DOHH2 (cell line): ENCODE measurements around the gene CX3CL1.

Source experiments
- H3F3A ChIP-seq: fragments of 200-600 bp; sonication (generic), shearing (Covaris generic); 2 replicates; pipeline ENCODE4 v1.6.0; 2016; ENCODE audit warnings: antibody characterized with exemption, mild to moderate bottlenecking; ENCODE audit not compliant: control insufficient read depth, insufficient read depth
- H3K27ac ChIP-seq: fragments of 200-600 bp; sonication (generic); 2 replicates; pipeline ENCODE4 v1.5.1; 2014; ENCODE audit warnings: low read depth, mild to moderate bottlenecking, low read length, moderate library complexity
- H3K27me3 ChIP-seq: fragments of 200-600 bp; sonication (generic); 2 replicates; pipeline ENCODE4 v1.6.1; 2014; ENCODE audit warnings: mild to moderate bottlenecking, low read length, mixed read lengths; ENCODE audit not compliant: control insufficient read depth
- H3K36me3 ChIP-seq: fragments of 200-600 bp; sonication (generic); 2 replicates; pipeline ENCODE4 v1.6.1; 2014; ENCODE audit warnings: mild to moderate bottlenecking, low read length, moderate library complexity, mixed read lengths; ENCODE audit not compliant: control insufficient read depth
- H3K4me1 ChIP-seq: fragments of 200-600 bp; sonication (generic); 2 replicates; pipeline ENCODE4 v1.6.1; 2014; ENCODE audit warnings: mild to moderate bottlenecking, low read length, mixed read lengths; ENCODE audit not compliant: control insufficient read depth
- H3K4me2 ChIP-seq: fragments of 200-600 bp; sonication (generic); 2 replicates; pipeline ENCODE4 v1.6.0; 2014; ENCODE audit warnings: mild to moderate bottlenecking, low read length, moderate library complexity
- H3K4me3 ChIP-seq: fragments of 200-600 bp; sonication (generic); 2 replicates; pipeline ENCODE4 v1.5.1; 2014; ENCODE audit warnings: mild to moderate bottlenecking, low read length, mixed read lengths
- H3K79me2 ChIP-seq: fragments of 200-600 bp; sonication (generic); 2 replicates; pipeline ENCODE4 v1.6.1; 2014; ENCODE audit warnings: mild to moderate bottlenecking, low read length, mixed read lengths; ENCODE audit not compliant: control insufficient read depth
- H3K9me2 ChIP-seq: fragments of 200-600 bp; sonication (generic); replicated peaks from 2 replicates; pipeline ENCODE4 v1.6.1; 2014; ENCODE audit warnings: mild to moderate bottlenecking, low read length, mixed read lengths; ENCODE audit not compliant: control insufficient read depth
- H3K9me3 ChIP-seq: fragments of 200-600 bp; sonication (generic); 2 replicates; pipeline ENCODE4 v1.6.1; 2014; ENCODE audit warnings: antibody characterized with exemption, low read length, mixed read lengths; ENCODE audit not compliant: control insufficient read depth, insufficient read depth
- H4K20me1 ChIP-seq: fragments of 200-600 bp; sonication (generic); 2 replicates; pipeline ENCODE4 v1.6.0; 2014; ENCODE audit warnings: low read depth, mild to moderate bottlenecking, antibody characterized with exemption, low read length, moderate library complexity; ENCODE audit not compliant: control insufficient read depth, insufficient read depth
- EZH2phosphoT487 ChIP-seq: fragments of 200-600 bp; sonication (generic); IDR thresholded peaks from 2 replicates; pipeline ENCODE4 v1.6.1; 2017; ENCODE audit warnings: borderline replicate concordance, mild to moderate bottlenecking, antibody characterized with exemption, low read length, moderate library complexity, mixed read lengths
- TF ChIP-seq, protein P1 (sequence below): fragments of 200-600 bp; sonication (generic); IDR thresholded peaks from one replicate; pipeline ENCODE4 v1.5.1; 2014; ENCODE audit warnings: antibody characterized with exemption, mild to moderate bottlenecking, low read depth, low read length; ENCODE audit not compliant: poor library complexity, severe bottlenecking

CX3CL1 gene

GRCh38 chr16:57411362-57411976 lies 39.2 kb downstream of the CX3CL1 start:
- H3K4me3 ChIP-seq: no peak overlapping the region
- no peaks in the 10 kb centered on the region for H3F3A ChIP-seq
- TF ChIP-seq EZH2phosphoT487: no peak
- TF ChIP-seq, protein P1, sequence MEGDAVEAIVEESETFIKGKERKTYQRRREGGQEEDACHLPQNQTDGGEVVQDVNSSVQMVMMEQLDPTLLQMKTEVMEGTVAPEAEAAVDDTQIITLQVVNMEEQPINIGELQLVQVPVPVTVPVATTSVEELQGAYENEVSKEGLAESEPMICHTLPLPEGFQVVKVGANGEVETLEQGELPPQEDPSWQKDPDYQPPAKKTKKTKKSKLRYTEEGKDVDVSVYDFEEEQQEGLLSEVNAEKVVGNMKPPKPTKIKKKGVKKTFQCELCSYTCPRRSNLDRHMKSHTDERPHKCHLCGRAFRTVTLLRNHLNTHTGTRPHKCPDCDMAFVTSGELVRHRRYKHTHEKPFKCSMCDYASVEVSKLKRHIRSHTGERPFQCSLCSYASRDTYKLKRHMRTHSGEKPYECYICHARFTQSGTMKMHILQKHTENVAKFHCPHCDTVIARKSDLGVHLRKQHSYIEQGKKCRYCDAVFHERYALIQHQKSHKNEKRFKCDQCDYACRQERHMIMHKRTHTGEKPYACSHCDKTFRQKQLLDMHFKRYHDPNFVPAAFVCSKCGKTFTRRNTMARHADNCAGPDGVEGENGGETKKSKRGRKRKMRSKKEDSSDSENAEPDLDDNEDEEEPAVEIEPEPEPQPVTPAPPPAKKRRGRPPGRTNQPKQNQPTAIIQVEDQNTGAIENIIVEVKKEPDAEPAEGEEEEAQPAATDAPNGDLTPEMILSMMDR: no peak
- no peaks in the 10 kb centered on the region for H3K36me3 ChIP-seq
- H3K4me1 ChIP-seq: peaks cover 21% of the 10 kb centered on the region
- H3K9me3 ChIP-seq: no peaks in the 10 kb centered on the region
- H4K20me1 ChIP-seq: no peaks in the 10 kb centered on the region
- peaks cover 65% of the 10 kb centered on the region for H3K27me3 ChIP-seq
- no peaks in the 10 kb centered on the region for H3K79me2 ChIP-seq
- H3K9me2 ChIP-seq: no peaks in the 10 kb centered on the region
- H3K4me2 ChIP-seq: no peak overlapping the region
- H3K27ac ChIP-seq: no peak overlapping the region

DNA sequence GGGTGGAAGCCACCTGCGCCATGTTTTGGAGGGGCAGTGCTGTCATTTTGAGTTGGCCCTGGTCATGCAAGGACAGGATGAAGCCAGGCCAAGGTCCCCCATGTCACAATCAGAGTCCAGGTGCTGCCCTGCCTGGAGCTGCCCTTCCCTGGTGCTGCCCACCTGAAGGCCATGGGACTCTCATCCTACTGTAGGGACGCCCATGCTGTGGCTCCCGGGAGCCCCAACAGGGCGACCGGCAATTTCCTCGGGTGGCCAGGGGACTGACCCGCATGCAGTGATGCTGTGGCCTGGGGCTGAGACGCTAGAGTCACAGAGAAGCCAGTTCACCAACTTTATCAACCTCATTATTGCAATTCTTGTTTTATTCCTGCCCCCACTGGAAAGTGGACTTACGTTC lies 40.3 kb downstream of the CX3CL1 start:
- no peak overlapping the region for H3K4me2 ChIP-seq
- H3F3A ChIP-seq: no peaks in the 10 kb centered on the region
- no peaks in the 10 kb centered on the region for H4K20me1 ChIP-seq
- no peaks in the 10 kb centered on the region for H3K79me2 ChIP-seq
- no peaks in the 10 kb centered on the region for H3K9me3 ChIP-seq
- H3K27ac ChIP-seq: no peak overlapping the region
- no peaks in the 10 kb centered on the region for H3K9me2 ChIP-seq
- no peak overlapping the region for H3K4me3 ChIP-seq
- peaks cover 66% of the 10 kb centered on the region for H3K27me3 ChIP-seq
- TF ChIP-seq, protein P1: no peak
- TF ChIP-seq EZH2phosphoT487: no peak
- no peaks in the 10 kb centered on the region for H3K36me3 ChIP-seq
- peaks cover 31% of the 10 kb centered on the region for H3K4me1 ChIP-seq

DNA sequence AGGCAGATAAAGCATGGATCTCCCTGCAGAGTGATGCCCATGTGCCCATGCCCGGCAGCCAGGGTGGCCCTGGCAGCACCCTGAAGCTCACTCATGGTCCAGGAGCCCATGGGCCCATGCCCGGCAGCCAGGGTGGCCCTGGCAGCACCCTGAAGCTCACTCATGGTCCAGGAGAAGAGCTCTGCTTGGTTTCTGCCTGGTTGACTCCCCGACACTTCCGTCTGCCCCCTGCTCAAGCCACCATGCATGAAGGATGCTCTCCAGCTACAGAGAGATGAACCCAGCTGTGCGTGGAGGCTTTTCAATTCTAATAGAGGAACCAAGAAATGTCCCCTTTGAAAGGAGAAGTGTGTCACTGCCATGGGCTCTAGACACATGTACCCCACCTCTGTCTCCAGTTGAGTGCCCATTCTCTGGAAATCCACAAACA lies 41.0 kb downstream of the CX3CL1 start:
- Histone ChIP-seq H3F3A (no peaks in the 10 kb centered on the region), H3K9me3 (no peaks in the 10 kb centered on the region), H3K4me3 (peak overlapping the region; percentile 20; the same call in 1 of the 2 replicates), H3K79me2 (no peaks in the 10 kb centered on the region), H3K4me2 (peak overlapping the region; percentile 50), H3K27me3 (peaks cover 66% of the 10 kb centered on the region), H3K9me2 (no peaks in the 10 kb centered on the region), H3K4me1 (peaks cover 31% of the 10 kb centered on the region), H3K27ac (no peak overlapping the region), H4K20me1 (no peaks in the 10 kb centered on the region), H3K36me3 (no peaks in the 10 kb centered on the region)
- no peak for TF ChIP-seq EZH2phosphoT487
- TF ChIP-seq, protein P1: no peak
